Left cardiac atrium (tissue), 4 donors: ENCODE results near the gene CHMP2A. TPM values are rescaled to one million over a fixed set of nuclear protein-coding genes. Genes with fewer than 3 reads are reported as not detected.
A peak's percentile ranks its signal among the peaks of the same experiment; 100 is the strongest.
"Not testable (repeated sequence)": the region's sequence is repeated elsewhere in the genome, so short reads cannot be mapped to it uniquely, and the experiment has no call there.

ENCODE experiments used
- ATAC-seq, 2 donors: fragments of 200-7000 bp; cut with Tn5 transposase; one replicate each; pipeline ENCODE4 v1.9.1; 2020; ENCODE audit warnings: mild to moderate bottlenecking in 2 of 2, moderate library complexity in 2 of 2
- DNase-seq: peaks from one replicate; pipeline ENCODE4 v3.0.0-alpha.2; 2020
- intact Hi-C, 2 donors: fragments of 100-400 bp; cut with DNase I; formaldehyde crosslinking; loops; one replicate each; pipeline versions ENCODE4 v1.14.1 to v1.15.1; 2022 to 2023
- microRNA-seq, 2 donors: library from miRNA; unstranded; fragments of <30 nt; microRNA quantifications; one replicate each; pipeline ENCODE4 v1.2.0, GENCODE V29; 2020
- total RNA-seq, 2 donors: library from RNA; stranded (reverse); fragmentation: NEBNext Ultra II Directional; extraction: Animal tissue kit (Norgen Biotek cat#: 25700); gene quantifications; one replicate each; pipeline ENCODE4 v1.2.1, GENCODE V29; 2021
- donor health status: DM: no; HTN: yes; CAD: no.
- donor health status: DM: no; HTN: yes; CAD: no; lungs with severe emphysema.
- donor health status: DM: yes; HTN: yes; CAD: no.
- donor health status: Dilated cardiomyopathy.

The CHMP2A gene
- total RNA-seq, 2 donors from 2014 or later = 109 to 113 TPM

DNA sequence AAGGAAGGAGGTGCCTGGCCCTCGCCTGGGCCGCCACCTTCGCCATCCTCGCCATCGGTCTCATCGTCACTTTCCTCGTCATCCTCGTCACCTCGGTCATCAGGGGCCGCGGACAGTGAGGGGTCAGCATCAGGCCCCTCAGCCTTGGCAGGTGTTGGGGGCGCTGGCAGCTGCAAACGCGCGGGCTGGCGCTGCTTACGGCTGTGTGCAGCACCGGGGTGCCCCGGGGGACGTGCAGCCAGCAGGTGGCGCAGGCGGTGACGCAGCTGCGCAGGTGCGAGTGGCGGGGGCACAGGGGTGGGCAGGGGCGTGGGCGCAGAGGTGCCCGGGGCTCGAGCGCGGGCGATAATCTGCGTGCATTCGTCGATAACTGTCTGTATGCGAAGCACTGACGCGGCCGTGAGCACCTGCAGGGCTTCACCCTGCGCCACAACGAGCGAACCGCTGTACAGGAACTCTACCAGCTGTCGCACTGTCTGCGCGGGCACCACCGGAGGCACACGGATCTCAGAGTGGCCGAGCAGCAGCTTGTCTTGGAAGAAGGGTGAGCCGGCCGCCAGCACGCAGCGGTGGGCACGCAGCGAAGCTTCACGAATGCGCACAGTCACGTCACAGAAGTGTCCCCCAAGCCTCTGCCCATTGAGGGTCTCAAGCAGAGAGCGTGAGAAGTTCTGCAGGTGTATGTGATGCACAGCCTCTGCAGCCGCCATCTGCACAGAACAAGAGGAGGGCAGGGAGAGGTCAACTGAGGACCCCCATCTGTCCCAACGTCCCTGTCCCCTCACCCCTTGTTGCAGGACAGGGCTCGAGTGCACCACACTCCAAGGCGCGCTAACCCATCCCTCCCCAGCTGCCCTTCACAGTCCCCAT is 37.7 kb downstream of the CHMP2A start:
- ATAC-seq = no peak
- no peak for DNase-seq
- intact Hi-C loops = no loop called here

DNA sequence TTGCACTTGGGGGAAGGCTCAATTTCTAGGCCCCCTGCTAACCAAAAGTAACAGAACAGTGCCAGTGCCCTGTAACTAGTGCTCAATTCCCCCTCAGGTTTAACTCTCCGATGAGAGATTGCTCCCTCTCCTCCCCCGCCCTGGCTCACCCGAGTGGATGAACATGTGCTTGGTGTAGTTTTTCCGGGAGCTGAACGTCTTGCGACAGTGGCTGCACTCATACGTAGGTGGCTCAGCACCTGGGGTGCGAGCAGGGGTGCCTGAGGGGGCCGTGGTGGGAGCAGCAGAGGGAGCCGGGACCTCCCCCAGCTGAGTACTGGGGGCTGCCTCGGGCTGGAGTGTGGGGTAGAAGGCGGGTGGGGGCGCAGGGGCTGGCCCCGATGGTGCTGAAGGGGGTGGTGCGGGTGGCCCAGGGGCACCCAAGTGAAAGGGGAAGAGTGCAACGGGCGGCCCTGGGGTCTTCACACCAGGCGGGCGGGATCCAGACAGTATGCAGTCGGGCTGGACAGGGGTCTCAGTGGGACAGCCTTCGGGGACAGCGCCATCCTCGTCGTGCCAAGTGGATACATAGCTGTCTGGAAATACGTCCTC is 38.6 kb downstream of the CHMP2A start:
- intact Hi-C loops = no loop called here
- no peak for ATAC-seq

DNA sequence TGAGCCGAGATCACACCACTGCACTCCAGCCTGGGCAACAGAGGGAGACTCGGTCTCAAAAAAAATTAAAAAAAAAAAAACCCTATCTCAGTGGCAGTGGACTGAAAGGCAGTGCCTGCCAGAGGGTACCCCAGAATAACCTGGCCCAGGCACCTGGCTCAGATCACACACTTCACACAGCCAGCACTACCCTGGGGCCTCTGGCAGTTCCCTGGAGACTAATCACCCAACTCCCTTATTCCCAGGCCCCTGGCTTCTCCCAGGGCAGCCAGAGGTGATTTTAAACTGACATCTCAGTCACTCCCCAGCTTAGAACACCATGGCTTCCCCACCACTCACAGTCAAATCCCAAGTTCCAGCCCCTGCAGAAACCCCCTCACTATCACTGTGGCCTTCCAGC is 39.6 kb downstream of the CHMP2A start:
- no peak for ATAC-seq
- DNase-seq = no peak
- intact Hi-C loops = no loop called here

More for the DNA sequence above, 38.6 kb downstream of the CHMP2A start:
- DNase-seq = no peak

DNA sequence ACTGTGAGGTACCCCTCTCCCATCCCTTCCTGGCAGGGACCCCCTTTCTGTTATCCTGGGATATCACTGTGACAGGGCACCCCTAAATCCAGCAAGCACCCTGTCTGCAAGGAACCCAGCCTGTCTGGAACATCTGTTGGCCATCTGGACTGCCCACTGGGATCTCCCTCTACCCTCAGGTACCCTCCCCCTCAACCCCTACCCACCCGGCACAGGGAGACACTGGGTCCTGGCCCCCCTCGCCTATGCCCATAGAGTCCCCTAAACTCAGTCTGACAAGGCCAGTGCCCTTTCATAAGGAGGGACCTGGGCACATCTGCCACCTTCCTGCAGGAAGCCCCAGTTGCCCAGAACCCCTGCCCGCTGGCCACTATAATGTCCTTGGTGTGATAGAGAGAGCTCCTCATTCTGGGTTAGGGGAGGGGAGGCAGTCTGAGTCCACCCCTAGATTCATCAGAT is 40.3 kb downstream of the CHMP2A start:
- ATAC-seq (no peak), DNase-seq (no peak)
- intact Hi-C loops = no loop called here

DNA sequence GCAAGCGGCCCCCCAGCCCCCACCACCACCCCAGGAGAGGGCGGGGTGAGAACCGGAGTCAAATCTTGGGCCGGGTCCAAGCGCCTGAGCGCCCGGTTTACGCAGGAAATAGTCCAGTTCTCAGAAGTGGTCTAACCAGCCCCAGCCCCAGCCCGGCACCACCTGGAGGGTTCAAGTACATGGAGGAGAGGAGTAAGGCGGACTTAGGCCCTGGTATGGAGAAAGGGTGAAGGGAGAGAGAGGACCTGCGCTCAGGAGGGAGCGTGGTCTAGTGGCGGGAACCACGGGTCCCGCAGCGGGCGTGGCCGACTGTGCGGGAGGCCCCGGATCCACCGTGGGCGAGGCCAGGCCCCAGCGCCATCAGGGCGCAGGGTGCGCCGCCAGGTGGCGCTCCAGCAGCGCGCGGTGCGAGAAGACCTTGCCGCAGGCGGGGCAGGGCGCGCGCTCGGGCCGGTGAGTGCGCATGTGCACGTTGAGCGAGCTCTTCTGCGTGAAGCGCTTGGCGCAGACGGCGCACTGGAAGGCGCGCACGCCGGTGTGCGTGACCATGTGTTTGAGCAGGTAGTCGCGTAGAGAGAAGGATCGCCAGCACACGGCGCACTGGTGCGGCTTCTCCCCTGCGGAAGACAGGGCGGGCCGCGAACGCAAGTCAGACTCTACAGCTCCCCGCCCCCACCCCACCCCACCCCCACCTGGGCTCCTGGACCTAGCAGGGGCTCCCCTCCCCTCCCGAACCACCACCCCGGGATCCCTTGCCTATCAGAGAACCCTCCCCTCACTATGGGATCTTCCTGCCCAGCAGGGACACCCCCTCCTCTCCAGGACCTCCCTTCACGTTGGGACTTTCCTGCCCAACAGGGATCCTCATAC is 41.0 kb downstream of the CHMP2A start:
- peak; percentile 92 for DNase-seq
- intact Hi-C loops = no loop called here
- ATAC-seq = peak; percentile 91 to 94

DNA sequence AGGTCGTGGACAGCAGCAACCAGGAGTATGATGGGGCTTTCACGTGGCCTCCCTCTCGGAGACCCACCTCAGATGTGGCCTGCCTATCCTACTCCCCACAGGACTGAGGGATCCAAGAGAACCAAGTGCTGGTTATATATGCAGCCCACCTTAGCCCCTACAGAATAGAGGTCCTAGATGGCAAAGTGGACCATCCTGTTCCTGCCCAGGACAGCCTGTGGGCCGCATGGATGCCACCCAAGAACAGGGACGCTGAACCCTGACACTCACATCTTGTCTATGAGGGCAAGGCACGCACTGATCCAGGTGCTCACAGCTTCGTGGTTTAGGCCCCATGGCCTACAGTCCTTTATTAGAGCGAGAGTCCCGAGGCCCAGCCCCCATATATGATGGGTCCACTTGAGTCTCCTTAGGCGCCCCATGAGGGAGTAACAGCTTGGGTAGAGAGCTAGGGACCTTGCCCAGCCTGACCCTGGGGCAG is 41.7 kb downstream of the CHMP2A start:
- intact Hi-C loops = no loop called here
- ATAC-seq (peak in 1 of 2 donors; percentile 5), DNase-seq (no peak)

DNA sequence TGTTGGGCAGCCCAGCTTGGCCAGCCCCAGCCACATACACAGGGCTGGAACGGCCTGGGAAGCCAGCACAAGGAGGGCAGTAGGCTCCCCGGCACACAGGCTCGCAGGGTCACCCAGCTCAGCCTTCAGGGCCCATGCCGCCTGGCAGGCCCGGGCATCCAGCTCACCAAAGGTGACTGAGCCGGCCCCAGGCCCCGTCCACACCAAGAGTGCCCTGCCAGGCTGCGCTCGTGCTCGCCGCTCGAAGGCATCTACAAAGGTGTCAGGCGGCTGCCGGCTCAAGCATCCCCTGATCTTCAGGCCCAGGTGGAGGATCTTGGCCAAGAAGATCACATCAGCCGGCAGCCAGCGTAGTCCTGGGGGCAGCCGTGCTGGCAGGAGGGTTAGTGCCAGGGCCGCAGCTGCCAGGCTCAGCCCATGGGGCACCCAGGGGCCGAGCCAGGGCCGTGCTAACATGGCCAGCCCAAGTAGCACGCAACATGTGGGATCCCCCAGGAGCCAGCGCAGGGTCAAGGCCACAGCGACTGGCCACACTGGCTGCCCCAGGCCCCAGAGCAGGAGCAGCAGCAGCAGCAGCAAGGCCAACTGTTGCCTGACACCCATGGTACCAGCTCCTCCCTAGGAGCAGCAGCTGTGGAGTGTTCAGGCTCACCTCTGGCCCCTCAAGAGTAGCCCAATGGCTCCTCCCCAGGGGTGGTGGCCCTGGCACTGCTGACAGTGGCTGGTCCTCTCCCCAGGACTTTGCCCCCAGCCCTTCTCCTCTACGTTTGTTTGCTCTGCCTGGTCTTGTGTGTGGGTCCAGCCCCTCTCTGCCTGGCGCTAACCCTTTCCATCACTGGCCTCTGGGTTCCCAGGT is 43.3 kb downstream of the CHMP2A start, which contains the start of gene SLC27A5:
Gene SLC27A5 (minus strand): TSS at position 640 of the 856 bp plus-strand sequence. CDS start 37 bp downstream, at position 603.
- no peak for ATAC-seq
- no peak for DNase-seq
- intact Hi-C loops = no loop called here

DNA sequence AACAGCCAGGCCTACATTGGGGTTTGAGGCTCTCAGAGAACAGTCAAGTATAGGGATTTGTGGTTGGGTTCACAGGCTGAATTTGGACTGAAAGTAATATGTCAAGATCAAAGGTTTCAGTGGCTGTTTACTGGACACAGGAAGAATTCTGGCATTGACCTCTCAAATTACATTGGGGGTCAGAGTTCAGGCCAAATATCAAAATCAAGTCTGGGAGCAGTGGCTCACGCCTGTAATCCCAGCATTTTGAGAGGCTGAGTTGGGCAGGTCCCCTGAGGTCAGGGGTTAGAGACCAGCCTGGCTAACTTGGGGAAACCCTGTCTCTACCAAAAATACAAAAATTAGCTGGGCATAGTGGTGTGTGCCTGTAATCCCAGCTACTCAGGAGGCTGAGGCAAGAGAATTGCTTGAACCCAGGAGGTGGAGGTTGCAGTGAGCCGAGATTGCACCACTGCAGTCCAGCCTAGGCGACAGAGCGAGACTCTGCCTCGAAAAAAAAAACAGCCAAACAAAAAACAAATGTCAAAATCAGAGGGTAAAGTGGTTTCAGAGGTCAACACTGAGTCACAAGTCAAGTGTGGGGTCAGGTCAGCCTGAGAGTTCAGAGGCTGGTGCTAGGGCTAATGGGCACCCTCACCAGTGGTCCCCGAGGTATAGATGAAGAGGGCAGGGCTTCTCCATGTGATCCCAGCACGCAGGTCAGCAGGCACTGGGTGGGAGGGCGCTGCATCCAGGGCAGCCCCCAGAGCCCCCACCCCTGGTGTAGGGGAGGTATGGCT is 44.6 kb downstream of the CHMP2A start:
- no peak for ATAC-seq
- intact Hi-C loops = no loop called here
- DNase-seq = no peak

DNA sequence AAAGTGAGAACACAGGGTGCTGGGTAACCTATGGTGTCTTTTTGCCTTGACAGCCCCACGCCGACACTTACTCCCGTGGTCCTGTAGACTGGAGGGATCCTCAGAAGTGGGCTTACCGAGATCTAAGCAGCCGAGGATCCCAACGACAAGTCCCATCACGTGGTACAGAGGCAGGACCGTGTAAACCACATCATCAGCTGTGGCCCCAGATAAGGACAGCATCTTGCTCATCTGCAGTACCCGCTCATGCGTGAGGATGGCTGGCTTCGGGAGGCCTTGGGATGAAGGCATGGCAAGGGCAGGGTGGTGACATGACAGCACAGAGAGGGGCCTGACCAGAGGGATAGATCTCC is 45.2 kb downstream of the CHMP2A start:
- intact Hi-C loops = no loop called here
- DNase-seq = no peak
- ATAC-seq = no peak

DNA sequence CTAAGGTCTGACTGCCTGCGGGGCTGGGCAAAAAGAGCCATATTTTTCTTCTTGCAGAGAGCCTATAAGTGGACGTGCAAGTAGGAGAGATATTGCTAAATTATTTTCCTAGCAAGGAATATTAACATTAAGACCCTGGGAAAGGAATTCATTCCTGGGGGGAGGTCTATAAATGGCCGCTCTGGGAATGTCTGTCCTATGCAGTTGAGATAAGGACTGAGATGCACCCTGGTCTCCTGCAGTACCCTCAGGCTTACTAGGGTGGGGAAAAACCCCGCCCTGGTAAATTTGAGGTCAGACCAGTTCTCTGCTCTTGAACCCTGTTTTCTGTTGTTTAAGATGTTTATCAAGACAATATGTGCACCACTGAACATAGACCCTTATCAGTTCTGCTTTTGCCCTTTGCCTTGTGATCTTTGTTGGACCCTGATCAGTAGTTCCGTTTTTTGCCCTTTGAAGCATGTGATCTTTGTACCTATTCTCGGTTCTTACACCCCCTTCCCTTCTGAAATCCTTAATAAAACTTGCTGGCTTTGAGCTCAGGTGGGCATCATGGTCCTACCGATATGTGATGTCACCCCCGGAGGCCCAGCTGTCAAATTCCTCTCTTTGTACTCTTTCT is 47.2 kb downstream of the CHMP2A start:
- intact Hi-C loops, ATAC-seq, DNase-seq: not testable (repeated sequence)

Small RNA genes lying within 50 kb of the gene (microRNA-seq; reads per million reads assigned to microRNA genes)
- gene MIR6807 = 0.27 to 0.60 reads per million in 2 donors

Other genes with a start within 250 kb of the CHMP2A start
- 10 to 100 TPM; 19.9 to 22.8 TPM for gene ERVK3-1, start 249.7 kb downstream of the CHMP2A start, total RNA-seq
- gene ZSCAN22, start 228.1 kb downstream of the CHMP2A start, total RNA-seq = 1 to 10 TPM; 2.0 to 2.1 TPM
- gene A1BG, start 201.6 kb downstream of the CHMP2A start, total RNA-seq = 10 to 100 TPM; 18.3 to 18.9 TPM
- under 1 TPM; 0.37 to 0.41 TPM for gene ZNF497, start 192.4 kb downstream of the CHMP2A start, total RNA-seq
- gene ZNF837, start 174.1 kb downstream of the CHMP2A start, total RNA-seq = under 1 TPM; 0.44 to 0.53 TPM
- gene RPS5, start 167.8 kb downstream of the CHMP2A start, total RNA-seq = 100 to 1,000 TPM; 572 to 598 TPM
- gene RNF225, start 159.4 kb downstream of the CHMP2A start, total RNA-seq = not detected
- gene ZNF584, start 146.5 kb downstream of the CHMP2A start, total RNA-seq = 10 to 100 TPM; 13.2 to 25.0 TPM
- gene ZNF132, start 115.0 kb downstream of the CHMP2A start, total RNA-seq = 1 to 10 TPM; 4.7 to 7.3 TPM
- gene ZNF324B, start 103.5 kb downstream of the CHMP2A start, total RNA-seq = 1 to 10 TPM; 3.9 to 4.7 TPM
- gene ZNF324, start 88.0 kb downstream of the CHMP2A start, total RNA-seq = 1 to 10 TPM; 4.4 to 6.1 TPM
- gene ZNF446, start 78.8 kb downstream of the CHMP2A start, total RNA-seq = 1 to 10 TPM; 4.1 to 5.1 TPM
- 1 to 10 TPM; 6.0 to 6.3 TPM for gene SLC27A5, start 43.1 kb downstream of the CHMP2A start, total RNA-seq
- gene ZBTB45, start 35.3 kb downstream of the CHMP2A start, total RNA-seq = 10 to 100 TPM; 10.2 to 11.7 TPM
- 100 to 1,000 TPM; 135 to 150 TPM for gene TRIM28, start 11.0 kb downstream of the CHMP2A start, total RNA-seq
- 100 to 1,000 TPM in 1 of 2 donors, 10 to 100 TPM in 1; 91.4 to 113 TPM for gene UBE2M, start 3.5 kb upstream of the CHMP2A start, total RNA-seq
- gene MZF1, start 18.2 kb upstream of the CHMP2A start, total RNA-seq = 10 to 100 TPM in 1 of 2 donors, 1 to 10 TPM in 1; 9.2 to 11.0 TPM